Peyer's patch (tissue), 4 donors: ENCODE results near the gene NELFCD.

ENCODE experiments used
- POLR2A ChIP-seq, 2 donors: fragments of 450-650 bp; IDR thresholded peaks; one replicate each; pipeline ENCODE4 v1.5.1; 2017; ENCODE audit warnings: antibody characterized with exemption in 2 of 2, mild to moderate bottlenecking in 2 of 2, moderate library complexity in 2 of 2
- TF ChIP-seq, protein P1 (sequence below), 6 experiments: fragments of 450-650 bp in 4 of 6; fragments of 200-600 bp in 2 of 6; sonication (generic) in 1 of 6; IDR thresholded peaks; one replicate each; pipeline ENCODE4 v1.5.1; 2017 to 2019; ENCODE audit warnings: antibody characterized with exemption in 6 of 6, mild to moderate bottlenecking in 3 of 6, moderate library complexity in 1 of 6

DNA sequence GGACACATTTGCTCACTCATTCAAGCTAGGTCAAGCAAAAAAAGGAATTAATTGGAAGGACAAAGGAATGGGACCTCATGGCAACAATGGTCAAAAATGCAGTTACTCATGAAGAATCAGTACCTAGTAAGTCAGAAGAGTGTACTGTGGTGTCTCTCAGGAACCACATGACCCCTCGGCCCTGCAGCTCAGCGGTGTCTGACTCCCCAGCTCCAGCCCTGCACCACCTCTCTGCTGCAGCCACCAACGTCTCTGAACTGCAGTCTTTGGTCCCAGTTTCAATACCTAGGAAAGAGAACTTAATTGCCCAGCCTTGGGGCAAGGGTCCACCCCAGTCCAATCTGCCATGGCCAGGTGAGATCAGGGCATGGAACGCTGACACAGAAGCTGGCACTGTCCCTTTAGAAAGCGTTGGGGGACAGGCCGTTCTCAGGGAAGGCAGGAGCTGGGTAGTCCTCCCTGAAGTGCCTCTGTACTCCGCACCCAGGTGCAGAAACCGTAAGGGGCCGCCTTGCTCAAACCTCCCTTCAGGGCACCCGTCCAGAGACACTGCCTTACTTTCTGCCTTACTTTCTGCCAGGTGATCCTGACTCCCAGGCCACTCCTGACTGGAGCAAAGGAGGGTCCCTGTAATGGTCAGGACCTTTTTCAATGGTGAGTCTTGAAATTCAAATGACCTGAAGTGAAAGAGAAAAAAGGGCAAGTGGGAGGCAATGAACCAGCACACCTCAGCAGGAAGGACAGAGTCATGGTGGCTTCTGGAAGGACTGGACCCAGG lies 13.2 kb upstream of the NELFCD start:
- TF ChIP-seq, protein P1, sequence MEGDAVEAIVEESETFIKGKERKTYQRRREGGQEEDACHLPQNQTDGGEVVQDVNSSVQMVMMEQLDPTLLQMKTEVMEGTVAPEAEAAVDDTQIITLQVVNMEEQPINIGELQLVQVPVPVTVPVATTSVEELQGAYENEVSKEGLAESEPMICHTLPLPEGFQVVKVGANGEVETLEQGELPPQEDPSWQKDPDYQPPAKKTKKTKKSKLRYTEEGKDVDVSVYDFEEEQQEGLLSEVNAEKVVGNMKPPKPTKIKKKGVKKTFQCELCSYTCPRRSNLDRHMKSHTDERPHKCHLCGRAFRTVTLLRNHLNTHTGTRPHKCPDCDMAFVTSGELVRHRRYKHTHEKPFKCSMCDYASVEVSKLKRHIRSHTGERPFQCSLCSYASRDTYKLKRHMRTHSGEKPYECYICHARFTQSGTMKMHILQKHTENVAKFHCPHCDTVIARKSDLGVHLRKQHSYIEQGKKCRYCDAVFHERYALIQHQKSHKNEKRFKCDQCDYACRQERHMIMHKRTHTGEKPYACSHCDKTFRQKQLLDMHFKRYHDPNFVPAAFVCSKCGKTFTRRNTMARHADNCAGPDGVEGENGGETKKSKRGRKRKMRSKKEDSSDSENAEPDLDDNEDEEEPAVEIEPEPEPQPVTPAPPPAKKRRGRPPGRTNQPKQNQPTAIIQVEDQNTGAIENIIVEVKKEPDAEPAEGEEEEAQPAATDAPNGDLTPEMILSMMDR (IDR thresholded peaks at IDR 0.05), result no peak
- TF ChIP-seq POLR2A (IDR thresholded peaks at IDR 0.05), result no peak
